Measurements from ENCODE around the gene ZNF367. TPM values are rescaled to one million over a fixed set of nuclear protein-coding genes. Genes with fewer than 3 reads are reported as not detected.

Gene ZNF367
- total RNA-seq, 5 donors from 2014 or later (not counting 1 experiment from before 2014, with no cell fraction given), result 3.7 to 6.2 (median 5.8) TPM

- H3K27ac Mint-ChIP-seq, result peak overlapping the region; percentile 89 to 92
- peak overlapping the region; percentile 63 for H3K27ac ChIP-seq (ENCODE audit: low read length)
- DNase-seq (peak in 3 of 35 experiments; percentile 7 to 39 (median 19)), ATAC-seq (replicated peaks in 1 of 4) (no peak)
- 13% methylated on average over 2 of the region's 7 CpGs for WGBS (ENCODE audit: insufficient coverage)
- H3K27me3 Mint-ChIP-seq, result no peaks in the 10 kb centered on the region
- peak overlapping the region in 1 of 2 donors; percentile 21 for H3K4me3 ChIP-seq (ENCODE audit: control insufficient read depth in 1 of 2, extremely low read depth in 1 of 2, low read length in 1 of 2)
- no peaks in the 10 kb centered on the region for H3K27me3 ChIP-seq (replicated peaks in 1 of 2; ENCODE audit: control insufficient read depth in 2 of 2, extremely low read depth in 1 of 2, insufficient read depth in 2 of 2, low read length in 1 of 2)
- ChIA-PET POLR2A (no interaction called here), CTCF (interaction anchor here in 1 of 2 donors (1.0 to 1.4 kb wide), 3 partner anchors 14 to 37 kb away, joined by 4 read pairs; no protein-coding TSS in a partner anchor)
- no peaks in the 10 kb centered on the region for H3K36me3 ChIP-seq (ENCODE audit: control insufficient read depth in 2 of 2, extremely low read depth in 1 of 2, insufficient read depth in 1 of 2, low read length in 1 of 2)
- H3K36me3 Mint-ChIP-seq, result no peaks in the 10 kb centered on the region
- H3K4me1 Mint-ChIP-seq, result peaks cover 34 to 44% (median 35%) of the 10 kb centered on the region in 3 donors
- H3K4me3 Mint-ChIP-seq, result peak overlapping the region; percentile 59 to 77 (median 74)
- no peaks in the 10 kb centered on the region for H3K9me3 ChIP-seq
- no peaks in the 10 kb centered on the region for H3K9me3 Mint-ChIP-seq
- peaks cover 15 to 46% of the 10 kb centered on the region in 2 experiments for H3K4me1 ChIP-seq (ENCODE audit: control insufficient read depth in 1 of 2, extremely low read depth in 1 of 2, insufficient read depth in 2 of 2, low read length in 2 of 2)
These were observed 4.6 kb downstream of the ZNF367 start for GRCh38 chr9:96413302-96414221.

- CTCF ChIA-PET, result interaction anchor here in 1 of 2 donors (1.1 to 1.4 kb wide), 3 partner anchors 12 to 86 kb away, joined by 4 read pairs; no protein-coding TSS in a partner anchor
- peaks cover 36 to 50% (median 38%) of the 10 kb centered on the region in 3 donors for H3K4me1 Mint-ChIP-seq
- ATAC-seq (replicated peaks in 1 of 4), result no peak
These were observed 5.8 kb downstream of the ZNF367 start for GRCh38 chr9:96412174-96412913.

GRCh38 chr9:96411129-96411838 is 6.9 kb downstream of the ZNF367 start:
- Mint-ChIP-seq H3K9me3 (no peaks in the 10 kb centered on the region), H3K4me3 (no peak overlapping the region), H3K36me3 (no peaks in the 10 kb centered on the region), H3K4me1 (peaks cover 32 to 46% (median 34%) of the 10 kb centered on the region in 3 donors), H3K27me3 (no peaks in the 10 kb centered on the region), H3K27ac (peak overlapping the region; percentile 28 to 36)
- Histone ChIP-seq H3K36me3 (ENCODE audit: control insufficient read depth in 2 of 2, extremely low read depth in 1 of 2, insufficient read depth in 1 of 2, low read length in 1 of 2) (no peaks in the 10 kb centered on the region), H3K9me3 (no peaks in the 10 kb centered on the region), H3K4me3 (ENCODE audit: control insufficient read depth in 1 of 2, extremely low read depth in 1 of 2, low read length in 1 of 2) (no peak overlapping the region), H3K27ac (ENCODE audit: low read length) (no peak overlapping the region), H3K4me1 (ENCODE audit: control insufficient read depth in 1 of 2, extremely low read depth in 1 of 2, insufficient read depth in 2 of 2, low read length in 2 of 2) (peaks cover 10 to 37% of the 10 kb centered on the region in 2 experiments), H3K27me3 (replicated peaks in 1 of 2; ENCODE audit: control insufficient read depth in 2 of 2, extremely low read depth in 1 of 2, insufficient read depth in 2 of 2, low read length in 1 of 2) (no peaks in the 10 kb centered on the region)
- POLR2A ChIA-PET, result interaction anchor here (0.6 kb wide), 3 partner anchors 49 to 948 kb away, joined by 3 to 4 read pairs (median 4); no protein-coding TSS in a partner anchor
- DNase-seq (no peak), ATAC-seq (replicated peaks in 1 of 4) (no peak)
- WGBS (ENCODE audit: insufficient coverage), result no CpG with 5 or more reads among the region's 5 CpGs
- CTCF ChIA-PET, result interaction anchor here in 1 of 2 donors (0.5 to 1.1 kb wide), 2 partner anchors 85 to 1846 kb away, joined by 4 to 5 read pairs; no protein-coding TSS in a partner anchor

More at GRCh38 chr9:96412174-96412913, 5.8 kb downstream of the ZNF367 start:
- Mint-ChIP-seq H3K9me3 (no peaks in the 10 kb centered on the region), H3K27me3 (no peaks in the 10 kb centered on the region), H3K36me3 (no peaks in the 10 kb centered on the region), H3K27ac (peak overlapping the region; percentile 82 to 92), H3K4me3 (peak overlapping the region in 1 of 3 donors; percentile 77)
- WGBS (ENCODE audit: insufficient coverage), result no CpG with 5 or more reads among the region's 8 CpGs
- Histone ChIP-seq H3K4me3 (ENCODE audit: control insufficient read depth in 1 of 2, extremely low read depth in 1 of 2, low read length in 1 of 2) (no peak overlapping the region), H3K4me1 (ENCODE audit: control insufficient read depth in 1 of 2, extremely low read depth in 1 of 2, insufficient read depth in 2 of 2, low read length in 2 of 2) (peaks cover 15 to 43% of the 10 kb centered on the region in 2 experiments), H3K9me3 (no peaks in the 10 kb centered on the region), H3K36me3 (ENCODE audit: control insufficient read depth in 2 of 2, extremely low read depth in 1 of 2, insufficient read depth in 1 of 2, low read length in 1 of 2) (no peaks in the 10 kb centered on the region), H3K27ac (ENCODE audit: low read length) (no peak overlapping the region), H3K27me3 (replicated peaks in 1 of 2; ENCODE audit: control insufficient read depth in 2 of 2, extremely low read depth in 1 of 2, insufficient read depth in 2 of 2, low read length in 1 of 2) (no peaks in the 10 kb centered on the region)
- DNase-seq, result no peak
- POLR2A ChIA-PET, result no interaction called here

- Mint-ChIP-seq H3K9me3 (no peaks in the 10 kb centered on the region), H3K4me1 (peaks cover 25 to 34% (median 25%) of the 10 kb centered on the region in 3 donors), H3K27ac (peak overlapping the region; percentile 64 to 80), H3K36me3 (no peaks in the 10 kb centered on the region), H3K27me3 (no peaks in the 10 kb centered on the region), H3K4me3 (no peak overlapping the region)
- H3K36me3 ChIP-seq (ENCODE audit: control insufficient read depth in 2 of 2, extremely low read depth in 1 of 2, insufficient read depth in 1 of 2, low read length in 1 of 2), result no peaks in the 10 kb centered on the region
- H3K4me1 ChIP-seq (ENCODE audit: control insufficient read depth in 1 of 2, extremely low read depth in 1 of 2, insufficient read depth in 2 of 2, low read length in 2 of 2), result peaks cover 6 to 20% of the 10 kb centered on the region in 2 experiments
- ATAC-seq (replicated peaks in 1 of 4) (no peak), DNase-seq (no peak)
- WGBS (ENCODE audit: insufficient coverage), result 71% methylated on average over 5 of the region's 9 CpGs
- no peaks in the 10 kb centered on the region for H3K9me3 ChIP-seq
- no peak overlapping the region for H3K27ac ChIP-seq (ENCODE audit: low read length)
- no peak overlapping the region for H3K4me3 ChIP-seq (ENCODE audit: control insufficient read depth in 1 of 2, extremely low read depth in 1 of 2, low read length in 1 of 2)
- H3K27me3 ChIP-seq (replicated peaks in 1 of 2; ENCODE audit: control insufficient read depth in 2 of 2, extremely low read depth in 1 of 2, insufficient read depth in 2 of 2, low read length in 1 of 2), result no peaks in the 10 kb centered on the region
- ChIA-PET CTCF (no interaction called here), POLR2A (no interaction called here)
These were observed 9.5 kb downstream of the ZNF367 start for GRCh38 chr9:96408409-96409280.

- Histone ChIP-seq H3K9me3 (no peaks in the 10 kb centered on the region), H3K27ac (ENCODE audit: low read length) (peak overlapping the region; percentile 83), H3K36me3 (ENCODE audit: control insufficient read depth in 2 of 2, extremely low read depth in 1 of 2, insufficient read depth in 1 of 2, low read length in 1 of 2) (no peaks in the 10 kb centered on the region), H3K27me3 (replicated peaks in 1 of 2; ENCODE audit: control insufficient read depth in 2 of 2, extremely low read depth in 1 of 2, insufficient read depth in 2 of 2, low read length in 1 of 2) (no peaks in the 10 kb centered on the region), H3K4me3 (ENCODE audit: control insufficient read depth in 1 of 2, extremely low read depth in 1 of 2, low read length in 1 of 2) (no peak overlapping the region), H3K4me1 (ENCODE audit: control insufficient read depth in 1 of 2, extremely low read depth in 1 of 2, insufficient read depth in 2 of 2, low read length in 2 of 2) (peaks cover 12 to 18% of the 10 kb centered on the region in 2 experiments)
- DNase-seq (no peak), ATAC-seq (replicated peaks in 1 of 4) (no peak)
- Mint-ChIP-seq H3K4me1 (peaks cover 25 to 30% (median 27%) of the 10 kb centered on the region in 3 donors), H3K9me3 (peaks cover 0 to 5% (median 4%) of the 10 kb centered on the region in 3 donors), H3K27me3 (no peaks in the 10 kb centered on the region), H3K27ac (peak overlapping the region; percentile 94 to 97), H3K4me3 (no peak overlapping the region), H3K36me3 (peaks cover 8% of the 10 kb centered on the region)
- CTCF ChIA-PET, result interaction anchor here in 1 of 2 donors (1.2 kb wide), 1 partner anchor 12 kb away, joined by 4 read pairs; no protein-coding TSS in a partner anchor
- POLR2A ChIA-PET, result interaction anchor here (0.6 to 0.7 kb wide), 3 partner anchors 45 to 1724 kb away, joined by 4 to 10 read pairs (median 10); no protein-coding TSS in a partner anchor
These were observed 17.8 kb downstream of the ZNF367 start for GRCh38 chr9:96400132-96400910.
